ENCODE measurements around the gene CHRDL2.
"Not testable (repeated sequence)": the region's sequence is repeated elsewhere in the genome, so short reads cannot be mapped to it uniquely, and the experiment has no call there.

The CHRDL2 gene

DNA sequence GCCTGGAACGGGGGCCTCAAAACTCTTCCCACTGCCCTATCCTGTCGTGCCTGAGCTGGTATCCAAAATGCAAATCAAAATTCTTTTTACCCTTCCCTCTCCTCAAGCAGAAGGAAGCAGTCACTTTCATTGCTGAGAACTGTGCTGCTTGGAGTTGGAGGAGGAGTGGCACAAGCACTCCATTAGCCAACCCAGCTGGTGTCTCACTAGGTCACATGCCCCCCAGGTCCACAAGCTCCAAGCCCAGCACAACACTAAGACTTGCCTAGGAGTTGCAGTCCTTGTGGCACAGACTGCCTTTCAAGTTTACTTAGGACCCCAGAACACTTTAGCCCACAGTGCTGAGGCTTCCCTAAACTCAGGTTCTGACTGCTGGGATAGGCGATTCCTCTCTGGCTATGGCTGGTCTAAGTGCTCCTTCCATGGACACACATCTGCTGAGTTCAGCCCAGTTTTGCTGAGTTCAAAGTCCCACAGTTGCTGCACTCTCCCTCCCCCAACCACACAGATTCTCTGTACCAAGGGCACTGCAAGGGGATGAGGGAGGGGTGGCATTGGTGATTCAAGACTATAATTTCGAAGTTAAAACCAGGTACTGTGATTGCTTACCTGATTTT is 68.6 kb downstream of the CHRDL2 start:
- DNase-seq: no peak

DNA sequence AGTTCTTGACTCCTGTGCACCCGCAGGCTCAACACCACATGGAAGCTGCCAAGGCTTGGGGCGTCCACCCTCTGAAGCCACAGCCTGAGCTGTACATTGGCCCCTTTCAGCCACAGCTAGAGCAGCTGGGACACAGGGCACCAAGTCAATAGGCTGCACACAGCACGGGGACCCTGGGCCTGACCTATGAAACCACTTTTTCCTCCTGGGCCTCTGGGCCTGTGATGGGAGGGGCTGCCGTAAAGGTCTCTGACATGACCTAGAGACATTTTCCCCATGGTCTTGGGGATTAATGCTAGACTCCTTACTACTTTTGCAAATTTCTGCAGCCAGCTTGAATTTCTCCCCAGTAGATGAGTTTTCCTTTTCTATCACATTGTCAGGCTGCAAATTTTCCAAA is 72.1 kb downstream of the CHRDL2 start:
- not testable (repeated sequence) for DNase-seq

DNA sequence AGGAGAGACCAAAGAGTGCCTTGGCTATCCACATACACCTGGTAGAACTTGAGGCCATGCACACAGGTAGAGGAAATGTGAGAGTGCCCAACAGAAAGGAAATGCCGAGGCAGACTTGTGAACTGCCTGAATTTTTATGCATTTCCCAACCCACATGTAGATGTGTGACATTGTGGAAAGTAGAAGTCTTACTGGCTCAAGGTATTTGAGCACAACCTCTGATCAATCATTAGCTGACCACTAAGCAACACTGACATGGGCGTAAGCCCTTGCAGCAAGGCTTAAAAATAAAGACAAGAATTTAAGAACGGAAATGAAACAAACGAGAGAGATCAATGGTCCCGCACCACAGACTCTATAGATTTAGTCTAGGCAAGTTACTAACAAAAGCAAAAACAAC is 76.2 kb downstream of the CHRDL2 start:
- DNase-seq: no peak

DNA sequence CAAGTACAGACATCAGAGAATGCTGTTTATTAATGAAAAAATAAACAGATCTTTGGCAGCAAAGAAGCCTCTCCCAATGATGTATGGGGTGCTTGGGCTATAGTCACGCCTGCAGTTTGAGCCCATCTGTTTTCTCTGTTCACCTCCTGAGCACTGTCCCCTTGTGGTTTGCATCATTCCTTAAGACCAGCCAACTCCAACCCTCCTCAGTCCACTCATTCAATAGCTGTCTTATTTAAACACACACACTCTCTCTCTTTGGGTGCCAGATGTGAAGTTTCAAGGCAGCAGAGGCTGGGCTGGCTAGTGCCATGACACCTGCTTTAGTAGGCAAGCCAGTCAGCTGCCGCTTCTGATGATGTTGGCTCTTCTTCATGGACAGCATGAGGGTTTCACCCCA is 80.7 kb downstream of the CHRDL2 start:
- DNase-seq: no peak

DNA sequence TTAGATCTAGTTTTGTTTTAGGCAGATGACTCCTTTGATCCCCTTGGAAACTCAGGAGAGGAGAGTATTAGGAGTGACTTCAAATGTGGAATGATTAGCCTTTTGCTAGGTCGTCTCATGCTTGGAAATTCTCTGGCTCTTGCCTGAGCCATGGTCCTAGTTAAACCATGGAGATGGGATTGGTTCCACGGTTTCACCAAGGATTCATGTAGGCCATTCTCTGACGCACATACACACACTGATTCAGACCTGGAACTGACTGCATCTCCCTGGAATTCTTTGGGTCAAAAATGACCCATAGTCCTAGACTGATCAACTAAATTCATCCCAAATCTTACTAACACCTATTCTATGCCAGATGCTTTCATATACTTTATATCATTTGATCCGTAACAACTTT is 82.3 kb downstream of the CHRDL2 start:
- DNase-seq: no peak

DNA sequence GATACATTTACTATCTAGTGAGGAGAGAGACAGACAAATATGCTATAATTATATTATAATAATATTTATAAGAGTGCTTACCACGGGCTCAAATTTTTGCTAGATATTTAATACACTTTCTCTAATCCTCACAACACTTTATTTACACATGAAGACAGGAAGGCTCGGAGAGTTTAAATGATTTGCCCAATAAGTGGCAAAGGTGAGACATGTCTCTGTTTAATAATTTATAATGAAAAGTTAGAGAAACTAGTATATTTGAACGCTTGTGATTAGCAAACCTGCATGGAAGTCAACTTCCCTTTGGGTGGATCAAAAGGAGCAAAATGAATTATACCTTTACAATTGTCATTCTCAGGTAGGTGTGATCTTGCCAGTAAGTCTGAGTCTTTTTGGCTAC is 83.4 kb downstream of the CHRDL2 start:
- no peak for DNase-seq

DNA sequence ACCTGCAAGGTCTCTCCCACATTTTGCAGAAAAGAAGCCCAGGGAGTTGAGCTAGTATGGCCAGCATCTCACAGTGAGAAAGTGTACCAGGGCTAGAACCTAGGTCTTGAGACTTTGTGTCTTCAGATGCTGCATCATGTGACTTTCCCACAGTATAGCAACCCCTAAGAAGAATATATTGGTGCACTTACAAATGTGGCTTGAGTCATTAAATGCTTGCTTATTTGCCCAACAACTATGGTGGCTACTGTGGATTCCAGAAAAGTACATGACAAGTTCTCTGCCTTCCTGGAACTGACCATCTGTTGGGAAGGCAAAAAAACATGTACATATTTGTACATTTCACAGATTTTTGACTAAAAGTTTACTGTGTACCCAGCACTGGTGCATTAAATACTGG is 83.8 kb downstream of the CHRDL2 start:
- DNase-seq: no peak

DNA sequence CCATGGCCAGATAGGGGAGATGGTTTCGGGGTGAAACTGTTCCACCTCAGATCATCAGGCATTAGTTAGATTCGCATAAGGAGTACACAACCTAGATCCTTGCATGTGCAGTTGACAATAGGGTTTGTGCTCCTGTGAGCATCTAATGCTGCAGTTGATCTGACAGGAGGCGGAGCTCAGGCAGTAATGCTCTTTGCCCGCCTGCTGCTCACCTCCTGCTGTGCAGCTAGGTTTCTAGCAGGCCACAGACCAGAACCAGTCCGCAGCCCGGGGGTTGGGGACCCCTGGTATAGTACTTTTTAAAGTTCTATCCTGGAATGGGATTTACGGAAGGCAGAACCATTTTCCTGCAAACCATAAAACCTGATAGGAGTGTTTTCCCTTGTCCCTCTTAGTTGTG is 84.3 kb downstream of the CHRDL2 start:
- DNase-seq: no peak
